A549 treated with Mapracorat at 1 μM for 4 hours (cell line): ENCODE measurements around the gene SLC35A1. TPM values are rescaled to one million over a fixed set of nuclear protein-coding genes. Genes with fewer than 3 reads are reported as not detected.

Source experiments
- total RNA-seq: library from RNA; stranded (reverse); fragments of 200-300 nt; extraction: Qiagen RNA extraction; gene quantifications from 5 replicates; pipeline ENCODE4 v1.2.3, GENCODE V29; 2022

Gene SLC35A1
- total RNA-seq: 8.5 to 9.5 TPM (median 9.1 TPM) in 5 replicates

GRCh38 chr6:87472525-87473418, at the start of gene SLC35A1:
SLC35A1 (plus strand) TSS chr6:87472974; CDS start chr6:87473004, 30 bp downstream.

Other genes with a start within 250 kb of the SLC35A1 start
- 2.2 to 3.6 TPM (median 3.2 TPM) in 5 replicates for gene SMIM8, start 150.4 kb upstream of the SLC35A1 start, total RNA-seq
- not detected in 5 replicates for gene GJB7, start 143.7 kb upstream of the SLC35A1 start, total RNA-seq
- 0.18 to 0.46 TPM (median 0.24 TPM) in 3 of 5 replicates, not detected in the others for gene C6orf163, start 128.2 kb upstream of the SLC35A1 start, total RNA-seq
- 0.42 to 0.99 TPM (median 0.60 TPM) in 5 replicates for gene CFAP206, start 65.0 kb upstream of the SLC35A1 start, total RNA-seq
- gene RARS2, start 117.0 kb downstream of the SLC35A1 start, total RNA-seq: 19.4 to 21.9 TPM (median 20.4 TPM) in 5 replicates
- gene ORC3, start 117.2 kb downstream of the SLC35A1 start, total RNA-seq: 14.2 to 18.6 TPM (median 15.3 TPM) in 5 replicates
- 24.3 to 34.0 TPM (median 31.1 TPM) in 5 replicates for gene AKIRIN2, start 229.3 kb downstream of the SLC35A1 start, total RNA-seq